HCT116 (cell line): Measurements from ENCODE around the gene GABRA6. TPM values are rescaled to one million over a fixed set of nuclear protein-coding genes. Genes with fewer than 3 reads are reported as not detected.

Experiments used
- ATAC-seq: fragments of 200-7000 bp; cut with Tn5 transposase; 2 replicates; pipeline ENCODE4 v1.9.1; 2020; ENCODE audit warnings: mild to moderate bottlenecking, moderate library complexity
- BruUV-seq: library from RNA; stranded (reverse); fragments of 400-500 nt; replicated peaks from 2 replicates; lab custom pipeline; 2021; lab: Mats Ljungman, UMichigan
- CTCF ChIA-PET: fragments of 300-600 bp; sonication (Branson Sonifier 250); formaldehyde crosslinking; loops from one replicate; lab custom pipeline; 2021; ENCODE audit warnings: antibody characterized with exemption; lab: Charles Lee
- POLR2A ChIA-PET: fragments of 300-600, 350-600 bp; sonication (Branson Sonifier 250); formaldehyde crosslinking; loops from one replicate; lab custom pipeline; 2021; ENCODE audit warnings: antibody characterized with exemption; lab: Charles Lee
- RAD21 ChIA-PET, 2 experiments: fragments of 300-600 bp; sonication (Branson Sonifier 250); formaldehyde crosslinking; loops; one replicate each; lab custom pipeline; 2023; ENCODE audit warnings: low total read pairs in 2 of 2; ENCODE audit not compliant: uncharacterized antibody in 2 of 2, unreplicated experiment in 2 of 2, low non-redundant PET in 1 of 2; lab: Charles Lee
- DNase-seq: peaks from one replicate; pipeline ENCODE4 v3.0.0-alpha.2; 2010; ENCODE audit warnings: low read depth, low spot score
- H2AFZ ChIP-seq: fragments of 200-600 bp; shearing (Covaris generic), sonication (generic); 2 replicates; pipeline ENCODE4 v1.6.1; 2017; ENCODE audit warnings: low read depth, mixed run types, mixed read lengths, antibody characterized with exemption, low read length; ENCODE audit not compliant: poor library complexity, severe bottlenecking
- H3K27ac ChIP-seq: 2 replicates; pipeline ENCODE4 v1.5.1; 2012; ENCODE audit warnings: low read depth, low read length
- H3K27me3 ChIP-seq: fragments of 200-600 bp; sonication (generic); 2 replicates; pipeline ENCODE4 v1.6.1; 2016; ENCODE audit warnings: mixed run types, low read length, mixed read lengths; ENCODE audit not compliant: insufficient read depth
- H3K36me3 ChIP-seq, 2 experiments: fragments of 200-500 bp in 1 of 2; fragments of 200-600 bp in 1 of 2; sonication (Bioruptor generic) in 1 of 2; sonication (generic) in 1 of 2; 2 replicates each; pipeline versions ENCODE4 v1.5.1 to v1.6.1; 2014 to 2016; ENCODE audit warnings: low read length in 2 of 2, inconsistent platforms in 1 of 2, mixed read lengths in 1 of 2, mixed run types in 1 of 2; ENCODE audit not compliant: insufficient read depth in 2 of 2, control insufficient read depth in 1 of 2
- H3K4me1 ChIP-seq, 2 experiments: fragments of 200-600 bp in 1 of 2; sonication (generic) in 1 of 2; 2 replicates each; pipeline versions ENCODE4 v1.5.1 to v1.6.1; 2012 to 2017; ENCODE audit warnings: low read length in 2 of 2, inconsistent platforms in 1 of 2, mild to moderate bottlenecking in 1 of 2, mixed read lengths in 1 of 2, mixed run types in 1 of 2, moderate library complexity in 1 of 2; ENCODE audit not compliant: insufficient read depth in 2 of 2, control insufficient read depth in 1 of 2
- H3K4me2 ChIP-seq: fragments of 200-600 bp; sonication (generic); 2 replicates; pipeline ENCODE4 v1.6.1; 2017; ENCODE audit warnings: mixed run types, low read length, mixed read lengths
- H3K4me3 ChIP-seq, 2 experiments: fragments of 200-600 bp in 1 of 2; sonication (generic) in 1 of 2; replicated peaks in 1 of 2; 2 replicates each; pipeline ENCODE4 v1.5.1; 2011 to 2016; ENCODE audit warnings: low read length in 2 of 2, control low read depth in 1 of 2, low read depth in 1 of 2, mild to moderate bottlenecking in 1 of 2, mixed read lengths in 1 of 2, mixed run types in 1 of 2
- H3K79me2 ChIP-seq: fragments of 200-600 bp; sonication (generic); 2 replicates; pipeline ENCODE4 v1.6.1; 2017; ENCODE audit warnings: mild to moderate bottlenecking, mixed run types, low read length, moderate library complexity, mixed read lengths; ENCODE audit not compliant: insufficient read depth
- H3K9ac ChIP-seq: fragments of 200-600 bp; sonication (generic); 2 replicates; pipeline ENCODE4 v1.6.1; 2016; ENCODE audit warnings: low read length, mixed read lengths
- H3K9me2 ChIP-seq: fragments of 200-600 bp; sonication (generic), shearing (Covaris generic); 2 replicates; pipeline ENCODE4 v1.6.1; 2017; ENCODE audit warnings: mixed run types, mild to moderate bottlenecking, moderate library complexity; ENCODE audit not compliant: insufficient read depth
- H3K9me3 ChIP-seq, 2 experiments: fragments of 200-500 bp in 1 of 2; fragments of 200-600 bp in 1 of 2; sonication (Bioruptor generic) in 1 of 2; sonication (generic) in 1 of 2; 2 replicates each; pipeline ENCODE4 v1.6.1; 2014 to 2017; ENCODE audit warnings: low read length in 2 of 2, mixed read lengths in 2 of 2, inconsistent platforms in 1 of 2, low read depth in 1 of 2, mild to moderate bottlenecking in 1 of 2, mixed run types in 1 of 2, moderate library complexity in 1 of 2; ENCODE audit not compliant: control insufficient read depth in 1 of 2, insufficient read depth in 1 of 2
- H4K20me1 ChIP-seq: fragments of 200-600 bp; sonication (generic), shearing (Covaris generic); 2 replicates; pipeline ENCODE4 v1.6.1; 2017; ENCODE audit warnings: mixed run types, mild to moderate bottlenecking, moderate library complexity; ENCODE audit not compliant: insufficient read depth
- ATF3 ChIP-seq: IDR thresholded peaks from 2 replicates; pipeline ENCODE4 v1.6.1; 2012
- CBX3 ChIP-seq: IDR thresholded peaks from 2 replicates; pipeline ENCODE4 v1.6.1; 2012; ENCODE audit warnings: low read depth
- CTCF ChIP-seq, 3 experiments: fragments of 200-600 bp in 1 of 3; sonication (generic) in 1 of 3; IDR thresholded peaks in 2 of 3; conservative IDR thresholded peaks in 1 of 3; 2 replicates each; pipeline ENCODE4 v1.5.1; 2012 to 2017; ENCODE audit warnings: low read depth in 2 of 3, low read length in 2 of 3, antibody characterized with exemption in 1 of 3, borderline replicate concordance in 1 of 3, control low read depth in 1 of 3, mild to moderate bottlenecking in 1 of 3, mixed read lengths in 1 of 3, mixed run types in 1 of 3, moderate library complexity in 1 of 3; ENCODE audit not compliant: insufficient read depth in 1 of 3
- EGR1 ChIP-seq: IDR thresholded peaks from 2 replicates; pipeline ENCODE4 v1.6.1; 2012; ENCODE audit warnings: low read depth
- ELF1 ChIP-seq: IDR thresholded peaks from 2 replicates; pipeline ENCODE4 v1.6.1; 2012; ENCODE audit warnings: low read depth, borderline replicate concordance
- EZH2phosphoT487 ChIP-seq: fragments of 200-600 bp; IDR thresholded peaks from 2 replicates; pipeline ENCODE4 v1.6.1; 2018; ENCODE audit warnings: antibody characterized with exemption, borderline replicate concordance
- FOSL1 ChIP-seq: IDR thresholded peaks from 2 replicates; pipeline ENCODE4 v1.6.1; 2012; ENCODE audit warnings: low read depth
- POLR2A ChIP-seq: IDR thresholded peaks from 2 replicates; pipeline ENCODE4 v1.7.0; 2011; ENCODE audit warnings: borderline replicate concordance; ENCODE audit not compliant: insufficient read depth, insufficient read length; ENCODE audit errors: extremely low read depth
- POLR2AphosphoS5 ChIP-seq: IDR thresholded peaks from 2 replicates; pipeline ENCODE4 v1.6.1; 2011; ENCODE audit warnings: mild to moderate bottlenecking, low read depth, low read length, moderate library complexity
- RAD21 ChIP-seq: IDR thresholded peaks from 2 replicates; pipeline ENCODE4 v1.6.1; 2012; ENCODE audit warnings: low read depth, mild to moderate bottlenecking
- REST ChIP-seq: IDR thresholded peaks from 2 replicates; pipeline ENCODE4 v1.6.1; 2012; ENCODE audit warnings: low read depth
- SIN3A ChIP-seq: IDR thresholded peaks from 2 replicates; pipeline ENCODE4 v1.6.1; 2012; ENCODE audit warnings: low read depth
- SP1 ChIP-seq: IDR thresholded peaks from 2 replicates; pipeline ENCODE4 v1.6.1; 2012; ENCODE audit warnings: low read depth
- SRF ChIP-seq: IDR thresholded peaks from 2 replicates; pipeline ENCODE4 v1.6.1; 2012; ENCODE audit warnings: low read depth
- TCF7L2 ChIP-seq: IDR thresholded peaks from 2 replicates; pipeline ENCODE4 v1.7.0; 2011; ENCODE audit warnings: borderline replicate concordance, inconsistent platforms; ENCODE audit not compliant: insufficient read depth, insufficient read length; ENCODE audit errors: extremely low read depth
- YY1 ChIP-seq: IDR thresholded peaks from 2 replicates; pipeline ENCODE4 v1.6.1; 2011; ENCODE audit warnings: low read length, low read depth, moderate library complexity, mild to moderate bottlenecking; ENCODE audit not compliant: insufficient replicate concordance; ENCODE audit errors: extremely low read depth
- ZBTB33 ChIP-seq: IDR thresholded peaks from 2 replicates; pipeline ENCODE4 v1.6.1; 2011; ENCODE audit warnings: mild to moderate bottlenecking, low read length, moderate library complexity; ENCODE audit not compliant: insufficient replicate concordance; ENCODE audit errors: extremely low read depth
- ZFX ChIP-seq: fragments of 450-650 bp; IDR thresholded peaks from 2 replicates; pipeline ENCODE4 v1.6.1; 2017
- intact Hi-C: fragments of 100-400 bp; cut with micrococcal nuclease; formaldehyde crosslinking; loops from 2 replicates; pipeline ENCODE4 v1.10.0; 2022
- total RNA-seq: library from RNA; stranded (reverse); gene quantifications from one replicate; pipeline ENCODE4 v1.2.1, GENCODE V29; 2021; ENCODE audit not compliant: unreplicated experiment

Gene GABRA6
- total RNA-seq, 1 experiment from 2014 or later = not detected

GRCh38 chr5:161641444-161641843 lies 44.1 kb upstream of the GABRA6 start:
- Histone ChIP-seq H3K9ac (no peak overlapping the region), H2AFZ (no peak overlapping the region), H3K36me3 (no peaks in the 10 kb centered on the region), H4K20me1 (no peaks in the 10 kb centered on the region), H3K79me2 (no peaks in the 10 kb centered on the region), H3K27me3 (no peaks in the 10 kb centered on the region), H3K9me3 (peaks cover 0 to 17% of the 10 kb centered on the region in 2 experiments; a peak in 2 of 4 replicates), H3K4me3 (no peak overlapping the region), H3K4me2 (no peak overlapping the region), H3K27ac (no peak overlapping the region), H3K4me1 (no peaks in the 10 kb centered on the region), H3K9me2 (no peaks in the 10 kb centered on the region)
- DNase-seq (no peak), ATAC-seq (no peak)
- no TSS peak for BruUV-seq
- POLR2A ChIA-PET = no interaction called here
- RAD21 ChIA-PET = no interaction called here
- no peak for TF ChIP-seq SIN3A
- no peak for TF ChIP-seq ZFX
- TF ChIP-seq POLR2AphosphoS5 = no peak
- TF ChIP-seq SP1 = no peak
- no peak for TF ChIP-seq CTCF (IDR thresholded peaks at IDR 0.05 in 2 of 3, conservative IDR thresholded peaks at IDR 0.05 in 1 of 3; ENCODE audit: borderline replicate concordance in 1 of 3, insufficient read depth in 1 of 3, low read depth in 2 of 3, low read length in 2 of 3)
- TF ChIP-seq ATF3 = no peak
- no peak for TF ChIP-seq EGR1
- TF ChIP-seq ELF1 = no peak
- no peak for TF ChIP-seq ZBTB33
- TF ChIP-seq EZH2phosphoT487 = no peak
- no peak for TF ChIP-seq TCF7L2
- TF ChIP-seq YY1 = no peak
- TF ChIP-seq FOSL1 = no peak
- no peak for TF ChIP-seq POLR2A
- no peak for TF ChIP-seq SRF
- no peak for TF ChIP-seq REST
- TF ChIP-seq CBX3 = no peak
- TF ChIP-seq RAD21 = no peak
- intact Hi-C loops = no loop called here
- CTCF ChIA-PET = no interaction called here
